ENCODE measurements around the gene TMEM229B.

DNA sequence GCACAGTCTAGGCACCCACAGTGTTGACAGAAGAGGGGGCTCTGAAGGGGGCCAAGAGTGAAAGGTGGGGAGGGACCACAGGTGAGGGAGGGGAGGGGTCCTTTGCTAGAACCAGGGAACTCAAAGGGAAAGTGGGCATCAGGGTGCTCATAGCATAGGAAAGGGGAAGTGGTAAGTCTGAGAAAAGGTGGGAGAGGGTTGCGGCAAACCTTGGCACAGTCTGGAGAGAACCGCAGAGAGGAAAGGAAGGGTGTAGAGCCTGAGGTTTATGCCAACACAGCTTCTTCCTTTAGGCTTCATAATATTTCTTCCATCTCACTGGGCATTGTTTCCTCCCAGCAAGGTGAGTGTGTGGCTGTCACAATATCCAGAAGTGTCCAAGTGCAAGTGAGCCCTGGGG is 65.1 kb downstream of the TMEM229B start:
- TF ChIP-seq, protein P1, sequence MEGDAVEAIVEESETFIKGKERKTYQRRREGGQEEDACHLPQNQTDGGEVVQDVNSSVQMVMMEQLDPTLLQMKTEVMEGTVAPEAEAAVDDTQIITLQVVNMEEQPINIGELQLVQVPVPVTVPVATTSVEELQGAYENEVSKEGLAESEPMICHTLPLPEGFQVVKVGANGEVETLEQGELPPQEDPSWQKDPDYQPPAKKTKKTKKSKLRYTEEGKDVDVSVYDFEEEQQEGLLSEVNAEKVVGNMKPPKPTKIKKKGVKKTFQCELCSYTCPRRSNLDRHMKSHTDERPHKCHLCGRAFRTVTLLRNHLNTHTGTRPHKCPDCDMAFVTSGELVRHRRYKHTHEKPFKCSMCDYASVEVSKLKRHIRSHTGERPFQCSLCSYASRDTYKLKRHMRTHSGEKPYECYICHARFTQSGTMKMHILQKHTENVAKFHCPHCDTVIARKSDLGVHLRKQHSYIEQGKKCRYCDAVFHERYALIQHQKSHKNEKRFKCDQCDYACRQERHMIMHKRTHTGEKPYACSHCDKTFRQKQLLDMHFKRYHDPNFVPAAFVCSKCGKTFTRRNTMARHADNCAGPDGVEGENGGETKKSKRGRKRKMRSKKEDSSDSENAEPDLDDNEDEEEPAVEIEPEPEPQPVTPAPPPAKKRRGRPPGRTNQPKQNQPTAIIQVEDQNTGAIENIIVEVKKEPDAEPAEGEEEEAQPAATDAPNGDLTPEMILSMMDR (conservative IDR thresholded peaks at IDR 0.05) = no peak
- no peak for TF ChIP-seq EZH2 (IDR thresholded peaks at IDR 0.05; ENCODE audit: low read depth)
